IMR-90 (cell line): ENCODE measurements around the gene METTL14. TPM values are rescaled to one million over a fixed set of nuclear protein-coding genes. Genes with fewer than 3 reads are reported as not detected.
"Not testable (repeated sequence)": the region's sequence is repeated elsewhere in the genome, so short reads cannot be mapped to it uniquely, and the experiment has no call there.

Experiments
- ATAC-seq: fragments of 200-7000 bp; cut with Tn5 transposase; 2 replicates; pipeline ENCODE4 v1.9.1; 2020; ENCODE audit warnings: low read depth, mild to moderate bottlenecking, moderate library complexity
- BruUV-seq: library from RNA; stranded (reverse); fragments of 400-500 nt; replicated peaks from 2 replicates; lab custom pipeline; 2021; lab: Mats Ljungman, UMichigan
- CTCF ChIA-PET: fragments of 300-600 bp; formaldehyde crosslinking; extraction: SDS; loops from one replicate; lab custom pipeline; 2021; ENCODE audit warnings: antibody characterized with exemption; lab: Yijun Ruan, JAX
- POLR2A ChIA-PET: fragments of 300-600 bp; sonication (Branson Sonifier 250); formaldehyde crosslinking; loops from one replicate; lab custom pipeline; 2022; ENCODE audit warnings: antibody characterized with exemption; ENCODE audit not compliant: unreplicated experiment; lab: Charles Lee
- DNase-seq: peaks from one replicate; pipeline ENCODE4 v3.0.0; 2013
- H2AFZ ChIP-seq: replicated peaks from 2 replicates; pipeline ENCODE3; 2013; ENCODE audit warnings: low read length, mild to moderate bottlenecking; ENCODE audit not compliant: poor library complexity
- H2AK5ac ChIP-seq: 2 replicates; pipeline ENCODE4 v1.6.1; 2013; ENCODE audit warnings: low read depth, low read length, inconsistent platforms
- H2AK9ac ChIP-seq: replicated peaks from 2 replicates; pipeline ENCODE3; 2013; ENCODE audit warnings: mild to moderate bottlenecking, low read depth, low read length, moderate library complexity; ENCODE audit not compliant: poor library complexity
- H2BK120ac ChIP-seq: 2 replicates; pipeline ENCODE4 v1.6.1; 2013; ENCODE audit warnings: low read depth, low read length, inconsistent platforms
- H2BK15ac ChIP-seq: 3 replicates; pipeline ENCODE4 v1.6.1; 2013; ENCODE audit warnings: low read depth, low read length, inconsistent platforms
- H2BK20ac ChIP-seq: 2 replicates; pipeline ENCODE4 v1.6.1; 2013; ENCODE audit warnings: low read depth, mild to moderate bottlenecking, inconsistent platforms, low read length, moderate library complexity
- H2BK5ac ChIP-seq: 2 replicates; pipeline ENCODE4 v1.6.1; 2013; ENCODE audit warnings: mild to moderate bottlenecking, low read depth, low read length, inconsistent platforms; ENCODE audit not compliant: poor library complexity, severe bottlenecking
- H3K14ac ChIP-seq: replicated peaks from 2 replicates; pipeline ENCODE4 v1.6.1; 2013; ENCODE audit warnings: low read depth, low read length, inconsistent platforms
- H3K18ac ChIP-seq: 2 replicates; pipeline ENCODE4 v1.6.1; 2013; ENCODE audit warnings: low read depth, low read length, control low read depth
- H3K23ac ChIP-seq: 2 replicates; pipeline ENCODE4 v1.6.1; 2013; ENCODE audit warnings: low read depth, low read length, inconsistent platforms
- H3K27ac ChIP-seq: 2 replicates; pipeline ENCODE4 v1.5.1; 2013; ENCODE audit warnings: mild to moderate bottlenecking, control low read depth, low read length; ENCODE audit not compliant: insufficient read depth
- H3K27me3 ChIP-seq: 2 replicates; pipeline ENCODE4 v1.6.1; 2013; ENCODE audit warnings: low read length; ENCODE audit not compliant: control insufficient read depth, insufficient read depth
- H3K36me3 ChIP-seq: 2 replicates; pipeline ENCODE4 v1.6.1; 2013; ENCODE audit warnings: low read length, mixed read lengths; ENCODE audit not compliant: control insufficient read depth, insufficient read depth
- H3K4ac ChIP-seq: 2 replicates; pipeline ENCODE4 v1.6.1; 2013; ENCODE audit warnings: low read depth, low read length, inconsistent platforms
- H3K4me1 ChIP-seq: 2 replicates; pipeline ENCODE4 v1.6.1; 2013; ENCODE audit warnings: low read length, mixed read lengths; ENCODE audit not compliant: control insufficient read depth, insufficient read depth
- H3K4me2 ChIP-seq: 2 replicates; pipeline ENCODE4 v1.6.1; 2013; ENCODE audit warnings: low read depth, mild to moderate bottlenecking, control low read depth, low read length, moderate library complexity
- H3K4me3 ChIP-seq: 2 replicates; pipeline ENCODE4 v1.5.1; 2013; ENCODE audit warnings: low read depth, mild to moderate bottlenecking, control low read depth, low read length, moderate library complexity; ENCODE audit not compliant: insufficient read depth
- H3K56ac ChIP-seq: 2 replicates; pipeline ENCODE4 v1.6.1; 2013; ENCODE audit warnings: low read length, inconsistent platforms; ENCODE audit not compliant: insufficient read depth; ENCODE audit errors: extremely low read depth
- H3K79me1 ChIP-seq, 2 experiments: 2 replicates each; pipeline ENCODE4 v1.6.1; 2013; ENCODE audit warnings: low read length in 2 of 2, inconsistent platforms in 1 of 2, low read depth in 1 of 2
- H3K9ac ChIP-seq: 2 replicates; pipeline ENCODE4 v1.6.1; 2013; ENCODE audit warnings: low read depth, low read length, control low read depth
- H3K9me1 ChIP-seq: 2 replicates; pipeline ENCODE4 v1.6.1; 2013; ENCODE audit warnings: low read length, inconsistent platforms; ENCODE audit not compliant: insufficient read depth
- H3K9me3 ChIP-seq: 2 replicates; pipeline ENCODE4 v1.6.1; 2013; ENCODE audit warnings: low read length; ENCODE audit not compliant: control insufficient read depth, insufficient read depth
- H4K20me1 ChIP-seq: 2 replicates; pipeline ENCODE4 v1.6.1; 2013; ENCODE audit warnings: low read length, inconsistent platforms; ENCODE audit not compliant: insufficient read depth
- H4K5ac ChIP-seq: 2 replicates; pipeline ENCODE4 v1.6.1; 2013; ENCODE audit warnings: mild to moderate bottlenecking, low read depth, low read length, control low read depth
- H4K8ac ChIP-seq, 2 experiments: 2 replicates each; pipeline ENCODE4 v1.6.1; 2013; ENCODE audit warnings: low read depth in 2 of 2, low read length in 2 of 2, control low read depth in 1 of 2, inconsistent platforms in 1 of 2
- H4K91ac ChIP-seq: 2 replicates; pipeline ENCODE4 v1.6.1; 2013; ENCODE audit warnings: low read depth, low read length, inconsistent platforms; ENCODE audit not compliant: insufficient read depth
- MAFK ChIP-seq: IDR thresholded peaks from 2 replicates; pipeline ENCODE4 v1.6.1; 2012; ENCODE audit warnings: low read depth, low read length, improper control_type of control experiment
- NFE2L2 ChIP-seq: fragments of 150-350 bp; IDR thresholded peaks from 2 replicates; pipeline ENCODE4 v1.6.1; 2016; ENCODE audit warnings: low read depth, mild to moderate bottlenecking, low read length
- RAD21 ChIP-seq: IDR thresholded peaks from 2 replicates; pipeline ENCODE4 v1.6.1; 2012; ENCODE audit warnings: low read length, improper control_type of control experiment
- WGBS, 2 experiments: methylation state at CpG; one replicate each; pipeline versions ENCODE4 v1.1.5 to v1.1.7; 2013; ENCODE audit warnings: missing lambda C conversion rate in 2 of 2; ENCODE audit not compliant: insufficient read length in 1 of 2; ENCODE audit errors: extremely low coverage in 2 of 2; 5-methylcytosine and 5-hydroxymethylcytosine counted together
- dilution Hi-C: fragments of 300-500 bp; cut with HindIII; formaldehyde crosslinking; loops from one replicate; pipeline ENCODE4 v1.14.3; 2018; ENCODE audit warnings: low sequenced_read_pairs; ENCODE audit not compliant: unreplicated experiment
- in situ Hi-C: fragments of 300-500 bp; cut with MboI; formaldehyde crosslinking; loops from 3 replicates; pipeline ENCODE4 v1.14.3; 2019; ENCODE audit warnings: low sequenced_read_pairs, inconsistent platforms, mixed read lengths
- intact Hi-C: fragments of 100-400 bp; cut with micrococcal nuclease; formaldehyde crosslinking; loops from 2 replicates; pipeline ENCODE4 v1.10.0; 2022
- polyA plus RNA-seq, 3 experiments: library from polyadenylated mRNA; depleted of rRNA; stranded (reverse); fragments of >200 nt; gene quantifications; 2 replicates each; pipeline ENCODE4 v1.2.3, GENCODE V29; 2012; ENCODE audit warnings: low replicate concordance in 1 of 3
- total RNA-seq: library from RNA; depleted of rRNA; stranded (reverse); fragments of >200 nt; gene quantifications from 2 replicates; pipeline ENCODE4 v1.2.3, GENCODE V29; 2012
- TF ChIP-seq, protein P1 (sequence below): fragments of 150-350 bp; IDR thresholded peaks from 2 replicates; pipeline ENCODE4 v1.6.1; 2017; ENCODE audit warnings: mild to moderate bottlenecking, antibody characterized with exemption, low read length, low read depth

Gene METTL14
- total and polyA plus RNA-seq, 2 of the 4 experiments (the other 2 are of a cell fraction): 5.0 to 9.3 TPM

GRCh38 chr4:118684873-118685811 lies at the start of gene METTL14 (continued):
- TF ChIP-seq NFE2L2 (no peak), RAD21 (no peak), MAFK (no peak)
- TF ChIP-seq, protein P1, sequence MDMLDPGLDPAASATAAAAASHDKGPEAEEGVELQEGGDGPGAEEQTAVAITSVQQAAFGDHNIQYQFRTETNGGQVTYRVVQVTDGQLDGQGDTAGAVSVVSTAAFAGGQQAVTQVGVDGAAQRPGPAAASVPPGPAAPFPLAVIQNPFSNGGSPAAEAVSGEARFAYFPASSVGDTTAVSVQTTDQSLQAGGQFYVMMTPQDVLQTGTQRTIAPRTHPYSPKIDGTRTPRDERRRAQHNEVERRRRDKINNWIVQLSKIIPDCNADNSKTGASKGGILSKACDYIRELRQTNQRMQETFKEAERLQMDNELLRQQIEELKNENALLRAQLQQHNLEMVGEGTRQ: no peak

DNA sequence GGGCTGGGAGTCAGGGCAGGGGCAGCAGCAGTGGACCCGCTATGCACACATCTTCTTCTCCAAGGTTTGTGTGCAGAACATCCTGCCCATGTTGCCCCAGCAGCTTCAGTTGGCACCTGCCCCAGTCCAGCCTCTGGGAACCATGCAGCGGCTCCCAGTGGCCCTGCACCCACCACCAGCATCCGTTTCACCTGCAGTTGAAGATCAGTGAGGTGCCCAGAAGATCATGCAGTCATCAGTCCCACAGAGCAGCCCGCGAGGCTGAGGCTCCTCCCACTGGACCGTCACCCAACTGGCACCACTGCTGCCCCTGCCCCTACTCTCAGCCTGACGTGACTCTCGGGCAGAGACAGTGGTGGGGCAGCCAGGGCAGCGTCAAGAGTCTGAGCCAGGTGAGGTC lies 49.1 kb upstream of the METTL14 start:
- H3K56ac ChIP-seq, CTCF ChIA-PET, dilution Hi-C loops, in situ Hi-C loops, H3K9me1 ChIP-seq, H4K20me1 ChIP-seq, H3K79me1 ChIP-seq, H3K23ac ChIP-seq, H3K27me3 ChIP-seq, DNase-seq, BruUV-seq, H2AK5ac ChIP-seq, H3K4ac ChIP-seq, H2BK15ac ChIP-seq, H3K4me3 ChIP-seq, H3K36me3 ChIP-seq, H3K27ac ChIP-seq, H3K4me1 ChIP-seq, H4K5ac ChIP-seq, H3K9me3 ChIP-seq, H3K14ac ChIP-seq, H2AFZ ChIP-seq, H2AK9ac ChIP-seq, H2BK20ac ChIP-seq, POLR2A ChIA-PET, H3K4me2 ChIP-seq, H3K18ac ChIP-seq, ATAC-seq, H4K91ac ChIP-seq, H3K9ac ChIP-seq, H4K8ac ChIP-seq, H2BK5ac ChIP-seq, intact Hi-C loops, H2BK120ac ChIP-seq: not testable (repeated sequence)
- WGBS, 2 experiments: 88% methylated on average over 3 of the region's 9 CpGs; no CpG with 5 or more reads in 1 of the 2 experiments
